LNCaP clone FGC (cell line): ENCODE results near the gene SPEF1.

Experiments
- DNase-seq: peaks from one replicate; pipeline ENCODE4 v3.0.0-alpha.2; 2011; ENCODE audit warnings: low read depth
- H3K4me3 ChIP-seq: 2 replicates; pipeline ENCODE4 v1.5.1; 2011; ENCODE audit warnings: mild to moderate bottlenecking, low read depth, low read length, control low read depth
- CTCF ChIP-seq: IDR thresholded peaks from 2 replicates; pipeline ENCODE4 v1.5.1; 2012; ENCODE audit warnings: mild to moderate bottlenecking; ENCODE audit not compliant: control insufficient read depth, insufficient read depth; ENCODE audit errors: extremely low read depth

Gene SPEF1

GRCh38 chr20:3747471-3747870, 33.8 kb downstream of the SPEF1 start:
- DNase-seq: no peak
- no peak overlapping the region for H3K4me3 ChIP-seq
- TF ChIP-seq CTCF: no peak

GRCh38 chr20:3745686-3746173, 35.5 kb downstream of the SPEF1 start:
- no peak for TF ChIP-seq CTCF
- no peak overlapping the region for H3K4me3 ChIP-seq
- no peak for DNase-seq

GRCh38 chr20:3744806-3745685, 36.2 kb downstream of the SPEF1 start:
- no peak for DNase-seq
- H3K4me3 ChIP-seq: no peak overlapping the region
- TF ChIP-seq CTCF: no peak

- DNase-seq: no peak
- no peak overlapping the region for H3K4me3 ChIP-seq
- TF ChIP-seq CTCF: no peak
These were observed 37.2 kb downstream of the SPEF1 start for GRCh38 chr20:3744037-3744436.

GRCh38 chr20:3743251-3743650, 38.0 kb downstream of the SPEF1 start:
- TF ChIP-seq CTCF: no peak
- no peak for DNase-seq
- H3K4me3 ChIP-seq: no peak overlapping the region

GRCh38 chr20:3741836-3742458, 39.3 kb downstream of the SPEF1 start:
- no peak for DNase-seq
- no peak for TF ChIP-seq CTCF

More at GRCh38 chr20:3741836-3742458, 39.3 kb downstream of the SPEF1 start:
- no peak overlapping the region for H3K4me3 ChIP-seq
